Liver (tissue), 9 donors: Measurements from ENCODE around the gene NEK1. TPM values are rescaled to one million over a fixed set of nuclear protein-coding genes. Genes with fewer than 3 reads are reported as not detected.

ENCODE experiments used
- DNase-seq: peaks from one replicate; pipeline ENCODE4 v3.0.0-alpha.2; 2017; ENCODE audit warnings: low spot score
- H3K27ac ChIP-seq, 2 donors: one replicate each; pipeline ENCODE4 v1.7.0; 2013; ENCODE audit warnings: inconsistent platforms in 2 of 2, low read length in 2 of 2, control low read depth in 1 of 2, low read depth in 1 of 2, mild to moderate bottlenecking in 1 of 2
- H3K27me3 ChIP-seq, 4 donors: one replicate each; pipeline versions ENCODE4 v1.6.1 to v1.7.0; 2013; ENCODE audit warnings: low read length in 3 of 4, inconsistent platforms in 1 of 4, mild to moderate bottlenecking in 1 of 4, moderate library complexity in 1 of 4; ENCODE audit not compliant: control insufficient read depth in 4 of 4, insufficient read depth in 4 of 4
- H3K36me3 ChIP-seq, 4 donors: one replicate each; pipeline versions ENCODE4 v1.6.1 to v1.7.0; 2013; ENCODE audit warnings: low read length in 3 of 4, mild to moderate bottlenecking in 3 of 4, low read depth in 1 of 4, moderate library complexity in 1 of 4; ENCODE audit not compliant: control insufficient read depth in 4 of 4, insufficient read depth in 3 of 4
- H3K4me1 ChIP-seq, 4 donors: one replicate each; pipeline versions ENCODE4 v1.6.1 to v1.7.0; 2013; ENCODE audit warnings: low read length in 3 of 4, mild to moderate bottlenecking in 3 of 4, moderate library complexity in 1 of 4; ENCODE audit not compliant: control insufficient read depth in 4 of 4, insufficient read depth in 4 of 4
- H3K4me3 ChIP-seq, 3 donors: one replicate each; pipeline versions ENCODE4 v1.6.1 to v1.7.0; 2013; ENCODE audit warnings: low read length in 3 of 3, control low read depth in 1 of 3, low read depth in 1 of 3, mild to moderate bottlenecking in 1 of 3
- H3K9ac ChIP-seq, 2 donors: one replicate each; pipeline ENCODE4 v1.7.0; 2013; ENCODE audit warnings: low read length in 2 of 2, mild to moderate bottlenecking in 2 of 2, moderate library complexity in 2 of 2, control low read depth in 1 of 2, low read depth in 1 of 2
- H3K9me3 ChIP-seq, 4 donors: one replicate each; pipeline versions ENCODE4 v1.6.1 to v1.7.0; 2013; ENCODE audit warnings: low read length in 3 of 4; ENCODE audit not compliant: control insufficient read depth in 4 of 4
- EGR1 ChIP-seq, 2 donors: IDR thresholded peaks; 2 replicates each; pipeline ENCODE4 v1.6.1; 2016 to 2018; ENCODE audit warnings: antibody characterized with exemption in 2 of 2, low read depth in 2 of 2
- FOXA1 ChIP-seq: IDR thresholded peaks from 2 replicates; pipeline ENCODE4 v1.6.1; 2016; ENCODE audit warnings: antibody characterized with exemption
- FOXA2 ChIP-seq: IDR thresholded peaks from 2 replicates; pipeline ENCODE4 v1.6.1; 2016; ENCODE audit warnings: antibody characterized with exemption
- GABPA ChIP-seq, 2 donors: IDR thresholded peaks in 1 of 2; conservative IDR thresholded peaks in 1 of 2; 2 replicates each; pipeline ENCODE4 v1.6.1; 2016; ENCODE audit warnings: antibody characterized with exemption in 2 of 2, mild to moderate bottlenecking in 1 of 2, moderate library complexity in 1 of 2
- HNF4A ChIP-seq, 2 donors: conservative IDR thresholded peaks; 2 replicates each; pipeline ENCODE4 v1.6.1; 2016; ENCODE audit warnings: antibody characterized with exemption in 2 of 2, mild to moderate bottlenecking in 2 of 2
- HNF4G ChIP-seq: IDR thresholded peaks from 2 replicates; pipeline ENCODE4 v1.6.1; 2016; ENCODE audit warnings: antibody characterized with exemption
- NR2F2 ChIP-seq: IDR thresholded peaks from 2 replicates; pipeline ENCODE4 v1.6.1; 2016; ENCODE audit warnings: antibody characterized with exemption
- RAD21 ChIP-seq, 2 donors: IDR thresholded peaks; 2 replicates each; pipeline ENCODE4 v1.6.1; 2016; ENCODE audit warnings: antibody characterized with exemption in 2 of 2, mild to moderate bottlenecking in 2 of 2
- RXRA ChIP-seq, 2 donors: IDR thresholded peaks; 2 replicates each; pipeline ENCODE4 v1.6.1; 2017 to 2018; ENCODE audit warnings: antibody characterized with exemption in 2 of 2, mild to moderate bottlenecking in 1 of 2
- SP1 ChIP-seq: IDR thresholded peaks from 2 replicates; pipeline ENCODE4 v1.6.1; 2018; ENCODE audit warnings: antibody characterized with exemption, mild to moderate bottlenecking
- TAF1 ChIP-seq: conservative IDR thresholded peaks from 2 replicates; pipeline ENCODE4 v1.6.1; 2016; ENCODE audit warnings: antibody characterized with exemption, mild to moderate bottlenecking
- YY1 ChIP-seq: IDR thresholded peaks from 2 replicates; pipeline ENCODE4 v1.6.1; 2016; ENCODE audit warnings: antibody characterized with exemption, mild to moderate bottlenecking
- WGBS: extraction: QIAGEN DNeasy Blood & Tissue Kit; methylation state at CpG from one replicate; pipeline ENCODE4 v1.1.7; 2013; 5-methylcytosine and 5-hydroxymethylcytosine counted together
- polyA plus RNA-seq, 2 donors: library from polyadenylated mRNA; stranded (reverse) in 1 of 2; unstranded in 1 of 2; fragments of 200-250 nt in 1 of 2; fragments of >200 nt in 1 of 2; fragmentation: Nextera tagmentation in 1 of 2; extraction: Ambion mirVana in 1 of 2; gene quantifications; one replicate each; pipeline versions ENCODE4 v1.2.1 to v1.2.3, GENCODE V29; 2013 to 2015
- total RNA-seq, 2 donors: library from RNA; depleted of rRNA; stranded (reverse); fragments of >200 nt; gene quantifications; one replicate each; pipeline ENCODE4 v1.2.3, GENCODE V29; 2014
- TF ChIP-seq, protein P1 (sequence below): IDR thresholded peaks from 2 replicates; pipeline ENCODE4 v1.6.1; 2016; ENCODE audit warnings: antibody characterized with exemption
- TF ChIP-seq, protein P2 (sequence below): IDR thresholded peaks from 2 replicates; pipeline ENCODE4 v1.6.1; 2016; ENCODE audit warnings: antibody characterized with exemption, mild to moderate bottlenecking
- TF ChIP-seq, protein P3 (sequence below): IDR thresholded peaks from 2 replicates; pipeline ENCODE4 v1.6.1; 2016; ENCODE audit warnings: antibody characterized with exemption
- TF ChIP-seq, protein P4 (sequence below): fragments of 150-350 bp; IDR thresholded peaks from 2 replicates; pipeline ENCODE4 v1.5.1; 2017; ENCODE audit warnings: improper control_type of control experiment, low read depth, low read length; ENCODE audit not compliant: missing input control
- TF ChIP-seq, protein P5 (sequence below): IDR thresholded peaks from 2 replicates; pipeline ENCODE4 v1.6.1; 2016; ENCODE audit warnings: antibody characterized with exemption
- donor health status: healthy.
- donor health status: healthy.
- donor health status: healthy.
- donor health status: healthy.
- donor health status: healthy.

NEK1 gene
- total and polyA plus RNA-seq, 4 donors = 1.8 to 10.2 (median 5.3) TPM

DNA sequence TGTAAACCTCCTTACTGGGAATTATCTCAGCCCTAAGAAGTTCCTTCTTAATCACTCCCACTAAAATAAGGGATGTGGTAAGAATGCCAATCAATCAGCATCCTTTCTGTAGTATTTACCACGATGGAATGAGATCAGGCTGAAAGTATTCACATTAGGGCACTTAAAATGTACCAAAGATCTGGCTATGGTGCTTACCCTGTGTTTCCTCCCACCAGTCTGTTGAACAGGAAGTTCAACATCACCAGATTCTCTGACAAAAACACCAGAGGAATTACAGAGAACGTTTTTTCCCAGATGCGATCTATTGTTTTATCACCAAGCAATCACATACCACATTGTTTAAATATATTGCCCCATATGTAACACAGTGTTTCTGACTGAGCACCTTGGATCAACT, 5.9 kb upstream of the NEK1 start:
- Histone ChIP-seq H3K4me3 (no peak overlapping the region), H3K9ac (no peak overlapping the region), H3K27me3 (no peaks in the 10 kb centered on the region), H3K27ac (no peak overlapping the region), H3K9me3 (no peaks in the 10 kb centered on the region), H3K4me1 (peaks cover 2 to 14% (median 6%) of the 10 kb centered on the region in 4 donors), H3K36me3 (no peaks in the 10 kb centered on the region)
- TF ChIP-seq, protein P1, sequence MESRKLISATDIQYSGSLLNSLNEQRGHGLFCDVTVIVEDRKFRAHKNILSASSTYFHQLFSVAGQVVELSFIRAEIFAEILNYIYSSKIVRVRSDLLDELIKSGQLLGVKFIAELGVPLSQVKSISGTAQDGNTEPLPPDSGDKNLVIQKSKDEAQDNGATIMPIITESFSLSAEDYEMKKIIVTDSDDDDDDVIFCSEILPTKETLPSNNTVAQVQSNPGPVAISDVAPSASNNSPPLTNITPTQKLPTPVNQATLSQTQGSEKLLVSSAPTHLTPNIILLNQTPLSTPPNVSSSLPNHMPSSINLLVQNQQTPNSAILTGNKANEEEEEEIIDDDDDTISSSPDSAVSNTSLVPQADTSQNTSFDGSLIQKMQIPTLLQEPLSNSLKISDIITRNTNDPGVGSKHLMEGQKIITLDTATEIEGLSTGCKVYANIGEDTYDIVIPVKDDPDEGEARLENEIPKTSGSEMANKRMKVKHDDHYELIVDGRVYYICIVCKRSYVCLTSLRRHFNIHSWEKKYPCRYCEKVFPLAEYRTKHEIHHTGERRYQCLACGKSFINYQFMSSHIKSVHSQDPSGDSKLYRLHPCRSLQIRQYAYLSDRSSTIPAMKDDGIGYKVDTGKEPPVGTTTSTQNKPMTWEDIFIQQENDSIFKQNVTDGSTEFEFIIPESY = no peak
- TF ChIP-seq NR2F2 (no peak), EGR1 (IDR thresholded peaks at IDR 0.05; ENCODE audit: low read depth in 2 of 2) (no peak), GABPA (IDR thresholded peaks at IDR 0.05 in 1 of 2, conservative IDR thresholded peaks at IDR 0.05 in 1 of 2) (no peak)
- TF ChIP-seq, protein P2, sequence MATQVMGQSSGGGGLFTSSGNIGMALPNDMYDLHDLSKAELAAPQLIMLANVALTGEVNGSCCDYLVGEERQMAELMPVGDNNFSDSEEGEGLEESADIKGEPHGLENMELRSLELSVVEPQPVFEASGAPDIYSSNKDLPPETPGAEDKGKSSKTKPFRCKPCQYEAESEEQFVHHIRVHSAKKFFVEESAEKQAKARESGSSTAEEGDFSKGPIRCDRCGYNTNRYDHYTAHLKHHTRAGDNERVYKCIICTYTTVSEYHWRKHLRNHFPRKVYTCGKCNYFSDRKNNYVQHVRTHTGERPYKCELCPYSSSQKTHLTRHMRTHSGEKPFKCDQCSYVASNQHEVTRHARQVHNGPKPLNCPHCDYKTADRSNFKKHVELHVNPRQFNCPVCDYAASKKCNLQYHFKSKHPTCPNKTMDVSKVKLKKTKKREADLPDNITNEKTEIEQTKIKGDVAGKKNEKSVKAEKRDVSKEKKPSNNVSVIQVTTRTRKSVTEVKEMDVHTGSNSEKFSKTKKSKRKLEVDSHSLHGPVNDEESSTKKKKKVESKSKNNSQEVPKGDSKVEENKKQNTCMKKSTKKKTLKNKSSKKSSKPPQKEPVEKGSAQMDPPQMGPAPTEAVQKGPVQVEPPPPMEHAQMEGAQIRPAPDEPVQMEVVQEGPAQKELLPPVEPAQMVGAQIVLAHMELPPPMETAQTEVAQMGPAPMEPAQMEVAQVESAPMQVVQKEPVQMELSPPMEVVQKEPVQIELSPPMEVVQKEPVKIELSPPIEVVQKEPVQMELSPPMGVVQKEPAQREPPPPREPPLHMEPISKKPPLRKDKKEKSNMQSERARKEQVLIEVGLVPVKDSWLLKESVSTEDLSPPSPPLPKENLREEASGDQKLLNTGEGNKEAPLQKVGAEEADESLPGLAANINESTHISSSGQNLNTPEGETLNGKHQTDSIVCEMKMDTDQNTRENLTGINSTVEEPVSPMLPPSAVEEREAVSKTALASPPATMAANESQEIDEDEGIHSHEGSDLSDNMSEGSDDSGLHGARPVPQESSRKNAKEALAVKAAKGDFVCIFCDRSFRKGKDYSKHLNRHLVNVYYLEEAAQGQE = no peak
- TF ChIP-seq, protein P3, sequence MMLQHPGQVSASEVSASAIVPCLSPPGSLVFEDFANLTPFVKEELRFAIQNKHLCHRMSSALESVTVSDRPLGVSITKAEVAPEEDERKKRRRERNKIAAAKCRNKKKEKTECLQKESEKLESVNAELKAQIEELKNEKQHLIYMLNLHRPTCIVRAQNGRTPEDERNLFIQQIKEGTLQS = no peak
- 53% methylated on average over 3 of the region's 3 CpGs for WGBS
- DNase-seq = no peak

DNA sequence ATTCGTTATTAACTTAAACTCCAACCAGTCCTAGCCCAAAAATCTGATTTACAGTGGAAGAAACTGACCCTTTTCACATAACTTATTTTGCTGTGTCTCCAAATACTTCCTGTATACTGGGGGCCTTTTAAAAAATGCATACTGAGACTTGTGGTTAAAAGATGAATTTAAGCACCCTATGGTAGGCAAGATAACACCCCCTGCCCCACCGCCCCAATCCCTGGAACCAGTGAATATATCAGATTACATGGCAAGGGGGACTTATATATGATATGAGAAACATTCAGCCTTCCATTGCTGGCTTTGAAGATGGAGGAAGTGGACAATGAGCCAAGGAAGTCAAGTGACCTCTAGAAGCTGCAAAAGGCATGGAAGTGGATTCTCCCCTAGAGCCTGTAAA, 4.9 kb upstream of the NEK1 start:
- Histone ChIP-seq H3K9ac (no peak overlapping the region), H3K27ac (no peak overlapping the region), H3K27me3 (no peaks in the 10 kb centered on the region), H3K36me3 (no peaks in the 10 kb centered on the region), H3K9me3 (no peaks in the 10 kb centered on the region), H3K4me3 (no peak overlapping the region), H3K4me1 (peaks cover 2 to 18% (median 10%) of the 10 kb centered on the region in 4 donors)
- WGBS = 89% methylated on average over 2 of the region's 2 CpGs
- TF ChIP-seq HNF4A (conservative IDR thresholded peaks at IDR 0.05) = no peak
- TF ChIP-seq, protein P4, sequence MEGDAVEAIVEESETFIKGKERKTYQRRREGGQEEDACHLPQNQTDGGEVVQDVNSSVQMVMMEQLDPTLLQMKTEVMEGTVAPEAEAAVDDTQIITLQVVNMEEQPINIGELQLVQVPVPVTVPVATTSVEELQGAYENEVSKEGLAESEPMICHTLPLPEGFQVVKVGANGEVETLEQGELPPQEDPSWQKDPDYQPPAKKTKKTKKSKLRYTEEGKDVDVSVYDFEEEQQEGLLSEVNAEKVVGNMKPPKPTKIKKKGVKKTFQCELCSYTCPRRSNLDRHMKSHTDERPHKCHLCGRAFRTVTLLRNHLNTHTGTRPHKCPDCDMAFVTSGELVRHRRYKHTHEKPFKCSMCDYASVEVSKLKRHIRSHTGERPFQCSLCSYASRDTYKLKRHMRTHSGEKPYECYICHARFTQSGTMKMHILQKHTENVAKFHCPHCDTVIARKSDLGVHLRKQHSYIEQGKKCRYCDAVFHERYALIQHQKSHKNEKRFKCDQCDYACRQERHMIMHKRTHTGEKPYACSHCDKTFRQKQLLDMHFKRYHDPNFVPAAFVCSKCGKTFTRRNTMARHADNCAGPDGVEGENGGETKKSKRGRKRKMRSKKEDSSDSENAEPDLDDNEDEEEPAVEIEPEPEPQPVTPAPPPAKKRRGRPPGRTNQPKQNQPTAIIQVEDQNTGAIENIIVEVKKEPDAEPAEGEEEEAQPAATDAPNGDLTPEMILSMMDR = no peak
- TF ChIP-seq, protein P5, sequence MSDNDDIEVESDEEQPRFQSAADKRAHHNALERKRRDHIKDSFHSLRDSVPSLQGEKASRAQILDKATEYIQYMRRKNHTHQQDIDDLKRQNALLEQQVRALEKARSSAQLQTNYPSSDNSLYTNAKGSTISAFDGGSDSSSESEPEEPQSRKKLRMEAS = no peak
- TF ChIP-seq GABPA (IDR thresholded peaks at IDR 0.05 in 1 of 2, conservative IDR thresholded peaks at IDR 0.05 in 1 of 2) = no peak
- TF ChIP-seq FOXA2 = no peak
- TF ChIP-seq TAF1 = no peak
- TF ChIP-seq YY1 = no peak
- TF ChIP-seq, protein P2 = no peak
- no peak for TF ChIP-seq SP1
- no peak for TF ChIP-seq HNF4G
- no peak for TF ChIP-seq RXRA (IDR thresholded peaks at IDR 0.05)
- TF ChIP-seq NR2F2 = no peak
- no peak for TF ChIP-seq FOXA1
- no peak for TF ChIP-seq RAD21 (IDR thresholded peaks at IDR 0.05)
- no peak for DNase-seq
